Osteocyte (in vitro differentiated cells): Measurements from ENCODE around the gene STIL. TPM values are rescaled to one million over a fixed set of nuclear protein-coding genes. Genes with fewer than 3 reads are reported as not detected.

ENCODE experiments used
- DNase-seq: peaks from one replicate; pipeline ENCODE4 v3.0.0; 2021; ENCODE audit warnings: mixed read lengths; ENCODE audit not compliant: unreplicated experiment; ENCODE audit errors: extremely low spot score
- H3K27ac Mint-ChIP-seq: one replicate; pipeline ENCODE4 v1.8.0; 2021; ENCODE audit warnings: mild to moderate bottlenecking, mixed read lengths; ENCODE audit not compliant: unreplicated experiment
- H3K27me3 Mint-ChIP-seq: one replicate; pipeline ENCODE4 v1.8.0; 2021; ENCODE audit warnings: mixed read lengths; ENCODE audit not compliant: unreplicated experiment
- H3K36me3 Mint-ChIP-seq: one replicate; pipeline ENCODE4 v1.8.0; 2021; ENCODE audit warnings: mixed read lengths; ENCODE audit not compliant: unreplicated experiment
- H3K4me1 Mint-ChIP-seq: one replicate; pipeline ENCODE4 v1.8.0; 2021; ENCODE audit warnings: mixed read lengths; ENCODE audit not compliant: unreplicated experiment
- H3K4me3 Mint-ChIP-seq: one replicate; pipeline ENCODE4 v1.8.0; 2021; ENCODE audit warnings: mild to moderate bottlenecking, moderate library complexity, mixed read lengths; ENCODE audit not compliant: unreplicated experiment
- H3K9me3 Mint-ChIP-seq: one replicate; pipeline ENCODE4 v1.8.0; 2021; ENCODE audit warnings: mixed read lengths; ENCODE audit not compliant: unreplicated experiment
- total RNA-seq: library from RNA; stranded (reverse); gene quantifications from 2 replicates; pipeline ENCODE4 v1.2.1, GENCODE V29; 2021
- TF ChIP-seq, protein P1 (sequence below): fragments of 200-600 bp; sonication (generic); IDR thresholded peaks from 2 replicates; pipeline ENCODE4 v1.5.0; 2021; ENCODE audit warnings: antibody characterized with exemption, mild to moderate bottlenecking, moderate library complexity

STIL gene
- total RNA-seq, 1 donor from 2014 or later = 5.6 TPM

- peaks cover 18% of the 10 kb centered on the region for H3K4me1 Mint-ChIP-seq
- no peak overlapping the region for H3K4me3 Mint-ChIP-seq
- H3K27me3 Mint-ChIP-seq = no peaks in the 10 kb centered on the region
- TF ChIP-seq, protein P1, sequence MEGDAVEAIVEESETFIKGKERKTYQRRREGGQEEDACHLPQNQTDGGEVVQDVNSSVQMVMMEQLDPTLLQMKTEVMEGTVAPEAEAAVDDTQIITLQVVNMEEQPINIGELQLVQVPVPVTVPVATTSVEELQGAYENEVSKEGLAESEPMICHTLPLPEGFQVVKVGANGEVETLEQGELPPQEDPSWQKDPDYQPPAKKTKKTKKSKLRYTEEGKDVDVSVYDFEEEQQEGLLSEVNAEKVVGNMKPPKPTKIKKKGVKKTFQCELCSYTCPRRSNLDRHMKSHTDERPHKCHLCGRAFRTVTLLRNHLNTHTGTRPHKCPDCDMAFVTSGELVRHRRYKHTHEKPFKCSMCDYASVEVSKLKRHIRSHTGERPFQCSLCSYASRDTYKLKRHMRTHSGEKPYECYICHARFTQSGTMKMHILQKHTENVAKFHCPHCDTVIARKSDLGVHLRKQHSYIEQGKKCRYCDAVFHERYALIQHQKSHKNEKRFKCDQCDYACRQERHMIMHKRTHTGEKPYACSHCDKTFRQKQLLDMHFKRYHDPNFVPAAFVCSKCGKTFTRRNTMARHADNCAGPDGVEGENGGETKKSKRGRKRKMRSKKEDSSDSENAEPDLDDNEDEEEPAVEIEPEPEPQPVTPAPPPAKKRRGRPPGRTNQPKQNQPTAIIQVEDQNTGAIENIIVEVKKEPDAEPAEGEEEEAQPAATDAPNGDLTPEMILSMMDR = no peak
- no peaks in the 10 kb centered on the region for H3K36me3 Mint-ChIP-seq
- no peak overlapping the region for H3K27ac Mint-ChIP-seq
- DNase-seq = no peak
- no peaks in the 10 kb centered on the region for H3K9me3 Mint-ChIP-seq
Measured at GRCh38 chr1:47331875-47332274, 17.9 kb upstream of the STIL start.

DNA sequence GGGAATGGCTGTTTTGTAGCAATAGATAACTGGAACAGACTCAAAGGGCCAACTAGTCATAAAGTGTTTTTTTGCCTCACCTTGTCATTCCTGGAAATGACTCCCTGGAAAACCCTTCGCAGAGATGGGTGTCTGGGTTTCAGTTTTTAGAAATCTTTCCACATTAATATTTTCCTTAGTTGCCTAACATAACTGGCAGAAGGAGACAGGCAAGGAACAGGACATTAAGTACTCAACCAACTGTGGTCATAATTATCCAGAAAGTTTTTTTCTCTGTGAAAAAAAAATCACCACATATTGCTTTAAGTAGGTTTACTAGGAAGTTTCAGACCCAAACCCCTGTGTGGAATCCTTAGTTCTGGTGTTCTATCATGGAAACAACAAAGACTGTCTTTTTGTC, 16.3 kb upstream of the STIL start:
- Mint-ChIP-seq H3K27me3 (no peaks in the 10 kb centered on the region), H3K36me3 (no peaks in the 10 kb centered on the region)

GRCh38 chr1:47328992-47329391, 15.0 kb upstream of the STIL start:
- Mint-ChIP-seq H3K27ac (no peak overlapping the region), H3K9me3 (no peaks in the 10 kb centered on the region), H3K36me3 (no peaks in the 10 kb centered on the region), H3K4me3 (no peak overlapping the region), H3K27me3 (no peaks in the 10 kb centered on the region), H3K4me1 (peaks cover 3% of the 10 kb centered on the region)
- TF ChIP-seq, protein P1 = no peak
- no peak for DNase-seq

More for the DNA sequence above, 16.3 kb upstream of the STIL start:
- H3K27ac Mint-ChIP-seq = no peak overlapping the region
- TF ChIP-seq, protein P1 = no peak
- H3K9me3 Mint-ChIP-seq = no peaks in the 10 kb centered on the region
- H3K4me1 Mint-ChIP-seq = peaks cover 9% of the 10 kb centered on the region
- H3K4me3 Mint-ChIP-seq = no peak overlapping the region
- DNase-seq = no peak

DNA sequence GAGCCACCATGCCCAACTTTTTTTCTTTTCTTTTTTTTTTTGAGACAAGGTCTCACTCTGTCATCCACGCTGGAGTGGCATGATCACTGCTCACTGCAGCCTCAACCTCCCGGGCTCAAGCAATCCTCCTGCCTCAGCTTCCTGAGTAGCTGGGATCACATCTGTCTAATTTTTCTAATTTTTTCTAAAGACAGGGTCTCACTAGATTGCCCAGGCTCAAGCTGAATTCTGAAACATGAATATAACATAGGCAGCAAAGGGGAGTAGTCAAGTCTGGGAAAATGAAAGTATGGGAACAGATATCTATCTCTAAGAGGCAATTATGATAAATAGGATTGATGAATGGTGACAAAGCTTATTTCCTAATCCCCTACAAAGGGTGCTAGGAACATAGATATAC, 12.3 kb upstream of the STIL start:
- H3K4me3 Mint-ChIP-seq = no peak overlapping the region
- H3K27me3 Mint-ChIP-seq = no peaks in the 10 kb centered on the region

GRCh38 chr1:47325528-47325927, 11.6 kb upstream of the STIL start:
- Mint-ChIP-seq H3K36me3 (no peaks in the 10 kb centered on the region), H3K9me3 (no peaks in the 10 kb centered on the region), H3K4me3 (no peak overlapping the region), H3K27ac (no peak overlapping the region), H3K4me1 (no peaks in the 10 kb centered on the region), H3K27me3 (no peaks in the 10 kb centered on the region)
- no peak for DNase-seq
- TF ChIP-seq, protein P1 = no peak

More for the DNA sequence above, 12.3 kb upstream of the STIL start:
- Mint-ChIP-seq H3K36me3 (no peaks in the 10 kb centered on the region), H3K27ac (no peak overlapping the region), H3K9me3 (no peaks in the 10 kb centered on the region), H3K4me1 (no peaks in the 10 kb centered on the region)
- TF ChIP-seq, protein P1 = no peak
- DNase-seq = no peak
